ENCODE data around the gene B9D1. TPM values are rescaled to one million over a fixed set of nuclear protein-coding genes. Genes with fewer than 3 reads are reported as not detected.
"Not testable (repeated sequence)": the region's sequence is repeated elsewhere in the genome, so short reads cannot be mapped to it uniquely, and the experiment has no call there.

B9D1 gene
- total RNA-seq, 1 donor from 2014 or later, result 16.5 TPM

GRCh38 chr17:19357761-19358160, 4.8 kb downstream of the B9D1 start:
- Mint-ChIP-seq H3K27ac (ENCODE audit: unreplicated experiment) (no peak overlapping the region), H3K27me3 (ENCODE audit: unreplicated experiment) (no peaks in the 10 kb centered on the region), H3K4me1 (ENCODE audit: unreplicated experiment) (peaks cover 20% of the 10 kb centered on the region), H3K36me3 (ENCODE audit: unreplicated experiment) (peaks cover 10% of the 10 kb centered on the region), H3K9me3 (ENCODE audit: unreplicated experiment) (no peaks in the 10 kb centered on the region), H3K4me3 (ENCODE audit: unreplicated experiment) (no peak overlapping the region)
- TF ChIP-seq CTCF (IDR thresholded peaks at IDR 0.05), result no peak
- DNase-seq (ENCODE audit: extremely low spot score, unreplicated experiment), result no peak

- peaks cover 20% of the 10 kb centered on the region for H3K4me1 Mint-ChIP-seq (ENCODE audit: unreplicated experiment)
- DNase-seq (ENCODE audit: extremely low spot score, unreplicated experiment), result no peak
- H3K27me3 Mint-ChIP-seq (ENCODE audit: unreplicated experiment), result no peaks in the 10 kb centered on the region
- TF ChIP-seq CTCF (IDR thresholded peaks at IDR 0.05), result no peak
- H3K4me3 Mint-ChIP-seq (ENCODE audit: unreplicated experiment), result no peak overlapping the region
- peaks cover 10% of the 10 kb centered on the region for H3K36me3 Mint-ChIP-seq (ENCODE audit: unreplicated experiment)
- no peaks in the 10 kb centered on the region for H3K9me3 Mint-ChIP-seq (ENCODE audit: unreplicated experiment)
- H3K27ac Mint-ChIP-seq (ENCODE audit: unreplicated experiment), result no peak overlapping the region
Observed at GRCh38 chr17:19357351-19357750, 5.2 kb downstream of the B9D1 start.

- no peaks in the 10 kb centered on the region for H3K9me3 Mint-ChIP-seq (ENCODE audit: unreplicated experiment)
- no peaks in the 10 kb centered on the region for H3K27me3 Mint-ChIP-seq (ENCODE audit: unreplicated experiment)
- peaks cover 12% of the 10 kb centered on the region for H3K4me1 Mint-ChIP-seq (ENCODE audit: unreplicated experiment)
- DNase-seq (ENCODE audit: extremely low spot score, unreplicated experiment), result no peak
- peaks cover 16% of the 10 kb centered on the region for H3K36me3 Mint-ChIP-seq (ENCODE audit: unreplicated experiment)
- H3K27ac Mint-ChIP-seq (ENCODE audit: unreplicated experiment), result peak overlapping the region; percentile 20
- no peak overlapping the region for H3K4me3 Mint-ChIP-seq (ENCODE audit: unreplicated experiment)
- no peak for TF ChIP-seq CTCF (IDR thresholded peaks at IDR 0.05)
Observed at GRCh38 chr17:19354748-19355147, 7.8 kb downstream of the B9D1 start.

DNA sequence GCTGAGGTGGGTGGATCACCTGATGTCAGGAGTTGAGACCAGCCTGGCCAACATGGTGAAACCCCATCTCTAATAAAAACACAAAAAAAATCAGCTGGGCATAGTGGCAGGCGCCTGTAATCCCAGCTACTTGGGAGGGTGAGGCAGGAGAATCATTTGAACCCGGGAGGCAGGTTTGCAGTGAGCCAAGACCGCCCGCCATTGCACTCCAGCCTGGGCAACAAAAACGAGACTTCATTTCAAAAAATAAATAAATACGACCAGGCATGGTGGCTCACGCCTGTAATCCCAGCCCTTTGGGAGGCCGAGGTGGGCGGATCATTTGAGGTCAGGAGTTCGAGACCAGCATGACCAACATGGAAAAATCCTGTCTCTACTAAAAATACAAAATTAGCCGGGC, 9.1 kb downstream of the B9D1 start:
- not testable (repeated sequence) for H3K27ac Mint-ChIP-seq (ENCODE audit: unreplicated experiment)

DNA sequence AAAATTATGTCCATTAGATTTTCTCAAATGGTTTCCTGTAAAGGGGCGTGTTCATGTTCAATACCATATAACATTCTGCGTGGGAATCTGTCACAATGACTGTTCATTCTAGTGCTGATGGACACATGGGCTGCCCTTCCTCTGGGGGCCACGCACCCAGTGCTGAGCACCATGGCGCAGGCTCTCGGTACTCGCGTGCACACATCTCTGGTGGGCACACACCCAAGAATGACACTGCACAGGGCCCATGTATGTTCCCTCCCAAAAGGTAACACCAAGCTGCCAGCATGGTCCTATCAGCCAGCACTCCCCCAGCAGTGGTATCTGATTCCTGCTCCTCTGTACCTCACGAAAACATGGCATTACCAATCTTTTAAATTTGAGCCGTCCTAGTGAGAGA, 13.7 kb downstream of the B9D1 start:
- TF ChIP-seq CTCF (IDR thresholded peaks at IDR 0.05), result no peak
- Mint-ChIP-seq H3K36me3 (ENCODE audit: unreplicated experiment) (peaks cover 8% of the 10 kb centered on the region), H3K4me3 (ENCODE audit: unreplicated experiment) (no peak overlapping the region), H3K27me3 (ENCODE audit: unreplicated experiment) (no peaks in the 10 kb centered on the region), H3K9me3 (ENCODE audit: unreplicated experiment) (no peaks in the 10 kb centered on the region), H3K4me1 (ENCODE audit: unreplicated experiment) (peaks cover 28% of the 10 kb centered on the region), H3K27ac (ENCODE audit: unreplicated experiment) (no peak overlapping the region)
- DNase-seq (ENCODE audit: extremely low spot score, unreplicated experiment), result no peak

More for the DNA sequence above, 9.1 kb downstream of the B9D1 start:
- not testable (repeated sequence) for H3K27me3 Mint-ChIP-seq (ENCODE audit: unreplicated experiment); DNase-seq (ENCODE audit: extremely low spot score, unreplicated experiment); H3K4me3 Mint-ChIP-seq (ENCODE audit: unreplicated experiment); H3K9me3 Mint-ChIP-seq (ENCODE audit: unreplicated experiment)
- H3K36me3 Mint-ChIP-seq (ENCODE audit: unreplicated experiment), result peaks cover 14% of the 10 kb centered on the region
- peaks cover 12% of the 10 kb centered on the region for H3K4me1 Mint-ChIP-seq (ENCODE audit: unreplicated experiment)

- Mint-ChIP-seq H3K36me3 (ENCODE audit: unreplicated experiment) (peaks cover 8% of the 10 kb centered on the region), H3K9me3 (ENCODE audit: unreplicated experiment) (no peaks in the 10 kb centered on the region), H3K27ac (ENCODE audit: unreplicated experiment) (no peak overlapping the region), H3K4me1 (ENCODE audit: unreplicated experiment) (peaks cover 28% of the 10 kb centered on the region), H3K27me3 (ENCODE audit: unreplicated experiment) (no peaks in the 10 kb centered on the region), H3K4me3 (ENCODE audit: unreplicated experiment) (no peak overlapping the region)
- DNase-seq (ENCODE audit: extremely low spot score, unreplicated experiment), result no peak
- TF ChIP-seq CTCF (IDR thresholded peaks at IDR 0.05), result no peak
Observed at GRCh38 chr17:19348081-19348650, 14.4 kb downstream of the B9D1 start.
